ENCODE measurements around the gene SON.
"Not testable (repeated sequence)": the region's sequence is repeated elsewhere in the genome, so short reads cannot be mapped to it uniquely, and the experiment has no call there.

SON gene, protein sequence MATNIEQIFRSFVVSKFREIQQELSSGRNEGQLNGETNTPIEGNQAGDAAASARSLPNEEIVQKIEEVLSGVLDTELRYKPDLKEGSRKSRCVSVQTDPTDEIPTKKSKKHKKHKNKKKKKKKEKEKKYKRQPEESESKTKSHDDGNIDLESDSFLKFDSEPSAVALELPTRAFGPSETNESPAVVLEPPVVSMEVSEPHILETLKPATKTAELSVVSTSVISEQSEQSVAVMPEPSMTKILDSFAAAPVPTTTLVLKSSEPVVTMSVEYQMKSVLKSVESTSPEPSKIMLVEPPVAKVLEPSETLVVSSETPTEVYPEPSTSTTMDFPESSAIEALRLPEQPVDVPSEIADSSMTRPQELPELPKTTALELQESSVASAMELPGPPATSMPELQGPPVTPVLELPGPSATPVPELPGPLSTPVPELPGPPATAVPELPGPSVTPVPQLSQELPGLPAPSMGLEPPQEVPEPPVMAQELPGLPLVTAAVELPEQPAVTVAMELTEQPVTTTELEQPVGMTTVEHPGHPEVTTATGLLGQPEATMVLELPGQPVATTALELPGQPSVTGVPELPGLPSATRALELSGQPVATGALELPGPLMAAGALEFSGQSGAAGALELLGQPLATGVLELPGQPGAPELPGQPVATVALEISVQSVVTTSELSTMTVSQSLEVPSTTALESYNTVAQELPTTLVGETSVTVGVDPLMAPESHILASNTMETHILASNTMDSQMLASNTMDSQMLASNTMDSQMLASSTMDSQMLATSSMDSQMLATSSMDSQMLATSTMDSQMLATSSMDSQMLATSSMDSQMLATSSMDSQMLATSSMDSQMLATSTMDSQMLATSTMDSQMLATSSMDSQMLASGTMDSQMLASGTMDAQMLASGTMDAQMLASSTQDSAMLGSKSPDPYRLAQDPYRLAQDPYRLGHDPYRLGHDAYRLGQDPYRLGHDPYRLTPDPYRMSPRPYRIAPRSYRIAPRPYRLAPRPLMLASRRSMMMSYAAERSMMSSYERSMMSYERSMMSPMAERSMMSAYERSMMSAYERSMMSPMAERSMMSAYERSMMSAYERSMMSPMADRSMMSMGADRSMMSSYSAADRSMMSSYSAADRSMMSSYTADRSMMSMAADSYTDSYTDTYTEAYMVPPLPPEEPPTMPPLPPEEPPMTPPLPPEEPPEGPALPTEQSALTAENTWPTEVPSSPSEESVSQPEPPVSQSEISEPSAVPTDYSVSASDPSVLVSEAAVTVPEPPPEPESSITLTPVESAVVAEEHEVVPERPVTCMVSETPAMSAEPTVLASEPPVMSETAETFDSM (N-terminal part only)

GRCh38 chr21:33542640-33543504 lies at the start of gene SON:
TSS of gene SON (plus strand) at chr21:33543038. CDS start at chr21:33543093, 55 bp downstream.
- in situ Hi-C loops (cut with HindIII; ENCODE audit: low pct_unique_long_range_greater_than_20kb, low sequenced_read_pairs): no loop called here
- DNase-seq (ENCODE audit: low read depth in 1 of 2, low spot score in 1 of 2): peak; percentile 94 to 99
- TF ChIP-seq JUND (IDR thresholded peaks at IDR 0.05; ENCODE audit: low read depth): no peak

DNA sequence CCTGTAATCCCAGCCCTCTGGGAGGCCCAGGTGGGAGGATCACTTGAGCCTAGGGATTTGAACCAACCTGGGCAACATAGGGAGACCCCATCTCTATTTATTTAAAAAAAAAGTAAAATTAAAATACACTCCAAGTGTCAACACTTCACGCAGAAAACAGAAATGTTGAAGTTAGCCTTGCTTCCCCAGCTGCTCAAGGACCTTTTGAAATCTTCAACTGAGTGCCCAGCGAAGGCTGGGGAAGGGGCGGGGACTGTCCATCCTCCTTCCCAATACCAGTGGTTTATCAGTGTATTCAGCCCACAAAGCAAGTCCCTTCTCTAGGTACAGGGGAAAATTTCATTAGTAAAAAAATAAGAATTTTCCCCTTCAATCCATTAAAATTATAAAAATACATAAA lies 49.1 kb upstream of the SON start:
- no peak for DNase-seq (ENCODE audit: low read depth in 1 of 2, low spot score in 1 of 2)
- no peak for TF ChIP-seq JUND (IDR thresholded peaks at IDR 0.05; ENCODE audit: low read depth)
- in situ Hi-C loops (cut with HindIII; ENCODE audit: low pct_unique_long_range_greater_than_20kb, low sequenced_read_pairs): no loop called here

- DNase-seq (ENCODE audit: low read depth in 1 of 2, low spot score in 1 of 2): no peak
- no peak for TF ChIP-seq JUND (IDR thresholded peaks at IDR 0.05; ENCODE audit: low read depth)
- in situ Hi-C loops (cut with HindIII; ENCODE audit: low pct_unique_long_range_greater_than_20kb, low sequenced_read_pairs): no loop called here
These were observed 47.1 kb upstream of the SON start for GRCh38 chr21:33495743-33496142.

DNA sequence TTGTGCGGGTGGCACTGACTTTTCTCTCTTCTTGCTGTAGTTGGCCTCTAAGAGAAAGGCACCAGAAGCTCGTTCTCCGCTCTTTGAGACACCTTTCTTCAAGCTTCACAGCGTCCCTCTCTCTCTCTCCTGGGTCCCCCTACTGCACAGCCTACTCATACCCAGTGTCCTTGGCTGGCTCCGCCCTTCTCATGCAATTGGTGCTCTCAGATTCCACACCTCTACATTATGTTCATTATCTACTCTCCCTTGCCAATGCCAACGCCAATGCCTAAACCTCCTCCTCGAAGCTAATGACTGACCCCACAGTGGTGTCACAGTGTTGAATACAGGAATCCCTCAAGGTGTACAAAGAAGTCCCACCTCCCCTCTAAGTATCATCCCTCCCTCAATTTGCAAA lies 46.5 kb upstream of the SON start:
- in situ Hi-C loops (cut with HindIII; ENCODE audit: low pct_unique_long_range_greater_than_20kb, low sequenced_read_pairs): no loop called here
- peak in 1 of 2 experiments; percentile 18 for DNase-seq (ENCODE audit: low read depth in 1 of 2, low spot score in 1 of 2)
- TF ChIP-seq JUND (IDR thresholded peaks at IDR 0.05; ENCODE audit: low read depth): no peak

DNA sequence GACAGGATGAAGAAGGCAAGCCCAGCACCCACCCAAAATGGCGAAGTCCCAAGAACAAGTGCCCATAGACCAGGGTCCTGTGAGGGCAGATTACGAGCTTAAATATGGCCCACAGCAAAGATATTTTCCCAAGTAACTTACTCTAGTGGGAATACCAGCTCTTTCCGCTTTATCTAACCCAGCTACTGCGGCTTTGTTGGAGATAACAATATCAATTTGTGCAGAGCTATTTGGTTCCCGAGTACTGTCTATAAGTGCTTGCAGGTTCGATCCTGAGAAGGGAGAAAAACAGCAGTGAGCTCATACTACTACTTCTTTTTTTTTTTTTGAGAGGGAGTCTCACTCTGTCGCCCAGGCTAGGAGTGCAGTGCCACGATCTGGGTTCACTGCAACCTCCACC lies 37.0 kb upstream of the SON start:
- TF ChIP-seq JUND (IDR thresholded peaks at IDR 0.05; ENCODE audit: low read depth): no peak
- in situ Hi-C loops (cut with HindIII; ENCODE audit: low pct_unique_long_range_greater_than_20kb, low sequenced_read_pairs): no loop called here
- no peak for DNase-seq (ENCODE audit: low read depth in 1 of 2, low spot score in 1 of 2)

GRCh38 chr21:33507003-33507402 lies 35.8 kb upstream of the SON start:
- in situ Hi-C loops (cut with HindIII; ENCODE audit: low pct_unique_long_range_greater_than_20kb, low sequenced_read_pairs); DNase-seq (ENCODE audit: low read depth in 1 of 2, low spot score in 1 of 2): not testable (repeated sequence)

DNA sequence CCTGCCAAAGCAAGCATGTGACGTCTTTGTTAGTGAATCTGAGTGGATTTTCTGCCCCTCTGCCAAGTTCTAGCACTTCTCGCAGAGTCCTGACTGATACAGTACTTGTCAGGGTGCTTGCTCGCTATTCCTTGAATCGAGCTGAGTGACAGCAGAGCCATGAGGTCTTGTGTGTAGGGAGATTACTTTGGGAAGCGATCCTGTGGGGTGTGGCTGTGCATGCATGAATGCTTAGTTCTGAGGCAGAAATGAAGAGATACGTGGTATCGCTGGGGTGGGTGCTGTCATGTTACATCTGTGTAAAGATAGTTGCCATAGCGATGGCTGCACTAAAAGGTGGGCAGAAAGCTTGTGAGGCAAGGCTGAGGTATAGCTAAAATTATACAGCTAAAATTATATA lies 32.0 kb upstream of the SON start:
- in situ Hi-C loops (cut with HindIII; ENCODE audit: low pct_unique_long_range_greater_than_20kb, low sequenced_read_pairs): no loop called here
- no peak for DNase-seq (ENCODE audit: low read depth in 1 of 2, low spot score in 1 of 2)
- no peak for TF ChIP-seq JUND (IDR thresholded peaks at IDR 0.05; ENCODE audit: low read depth)

DNA sequence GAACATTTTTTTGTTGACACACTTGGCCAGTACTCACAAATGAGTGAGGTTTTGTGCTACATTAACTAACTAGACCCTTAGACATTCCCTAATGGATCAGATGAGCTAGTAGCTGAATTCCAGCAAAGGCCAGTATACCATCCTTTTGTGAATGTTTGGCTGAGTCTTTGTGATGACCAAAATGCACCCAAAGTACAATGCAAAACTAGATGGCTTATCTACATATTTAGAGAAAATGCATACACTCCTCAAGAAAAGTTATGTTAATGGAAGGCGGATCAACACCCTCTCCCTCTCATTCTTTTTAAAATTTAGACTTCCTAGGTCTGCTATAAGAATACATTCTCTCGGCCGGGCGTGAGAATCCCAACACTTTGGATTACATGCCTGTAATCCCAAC lies 31.2 kb upstream of the SON start:
- in situ Hi-C loops (cut with HindIII; ENCODE audit: low pct_unique_long_range_greater_than_20kb, low sequenced_read_pairs): no loop called here
- DNase-seq (ENCODE audit: low read depth in 1 of 2, low spot score in 1 of 2): no peak
- no peak for TF ChIP-seq JUND (IDR thresholded peaks at IDR 0.05; ENCODE audit: low read depth)

DNA sequence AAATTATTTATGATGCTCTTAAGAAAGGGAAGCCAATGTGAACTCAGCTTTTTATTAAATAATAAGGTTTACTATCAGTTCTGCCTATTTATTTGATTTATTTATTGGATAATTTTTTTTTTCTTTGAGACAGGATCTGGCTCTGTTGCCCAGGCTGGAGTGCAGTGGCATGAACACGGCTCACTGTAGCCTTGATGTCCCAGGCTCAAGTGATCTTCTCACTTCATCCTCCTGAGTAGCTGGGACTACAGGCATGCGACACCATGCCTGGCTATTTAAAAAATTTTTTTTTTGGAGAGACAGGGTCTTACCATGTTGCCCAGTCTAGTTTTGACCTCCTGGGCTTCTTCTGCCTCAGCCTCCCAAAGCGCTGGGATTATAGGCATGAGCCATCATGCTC lies 30.4 kb upstream of the SON start:
- in situ Hi-C loops (cut with HindIII; ENCODE audit: low pct_unique_long_range_greater_than_20kb, low sequenced_read_pairs): no loop called here
- DNase-seq (ENCODE audit: low read depth in 1 of 2, low spot score in 1 of 2): no peak
- no peak for TF ChIP-seq JUND (IDR thresholded peaks at IDR 0.05; ENCODE audit: low read depth)

- DNase-seq (ENCODE audit: low read depth in 1 of 2, low spot score in 1 of 2): no peak
- TF ChIP-seq JUND (IDR thresholded peaks at IDR 0.05; ENCODE audit: low read depth): no peak
- in situ Hi-C loops (cut with HindIII; ENCODE audit: low pct_unique_long_range_greater_than_20kb, low sequenced_read_pairs): no loop called here
These were observed 28.6 kb upstream of the SON start for GRCh38 chr21:33514229-33514628.

DNA sequence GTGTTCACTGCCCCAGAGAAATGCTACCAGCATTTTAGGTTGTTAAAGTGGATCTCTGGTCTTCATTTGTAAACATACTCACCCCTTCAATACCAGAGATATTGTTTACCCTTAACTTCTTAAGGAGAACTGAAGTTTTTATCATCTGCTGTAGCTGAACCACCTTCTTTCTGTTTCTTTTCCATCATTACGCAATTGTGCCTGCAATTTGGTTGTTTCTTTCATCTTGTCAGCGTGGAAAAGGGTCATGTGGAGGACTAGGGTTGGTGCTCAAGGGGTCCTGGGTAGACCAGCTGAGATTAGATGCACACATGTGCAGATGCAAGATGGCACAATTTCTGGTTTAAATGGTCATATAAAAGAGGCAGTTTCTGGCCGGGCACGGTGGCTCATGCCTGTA lies 23.9 kb upstream of the SON start:
- in situ Hi-C loops (cut with HindIII; ENCODE audit: low pct_unique_long_range_greater_than_20kb, low sequenced_read_pairs): no loop called here
- no peak for TF ChIP-seq JUND (IDR thresholded peaks at IDR 0.05; ENCODE audit: low read depth)
- no peak for DNase-seq (ENCODE audit: low read depth in 1 of 2, low spot score in 1 of 2)
